ENCODE results near the gene BORCS6. TPM values are rescaled to one million over a fixed set of nuclear protein-coding genes. Genes with fewer than 3 reads are reported as not detected.

Gene BORCS6
- total and polyA plus RNA-seq, 9 of the 15 experiments (the other 6 are each of a cell fraction or from before 2014, with no cell fraction given), result 0.01 to 7.4 (median 2.3) TPM

DNA sequence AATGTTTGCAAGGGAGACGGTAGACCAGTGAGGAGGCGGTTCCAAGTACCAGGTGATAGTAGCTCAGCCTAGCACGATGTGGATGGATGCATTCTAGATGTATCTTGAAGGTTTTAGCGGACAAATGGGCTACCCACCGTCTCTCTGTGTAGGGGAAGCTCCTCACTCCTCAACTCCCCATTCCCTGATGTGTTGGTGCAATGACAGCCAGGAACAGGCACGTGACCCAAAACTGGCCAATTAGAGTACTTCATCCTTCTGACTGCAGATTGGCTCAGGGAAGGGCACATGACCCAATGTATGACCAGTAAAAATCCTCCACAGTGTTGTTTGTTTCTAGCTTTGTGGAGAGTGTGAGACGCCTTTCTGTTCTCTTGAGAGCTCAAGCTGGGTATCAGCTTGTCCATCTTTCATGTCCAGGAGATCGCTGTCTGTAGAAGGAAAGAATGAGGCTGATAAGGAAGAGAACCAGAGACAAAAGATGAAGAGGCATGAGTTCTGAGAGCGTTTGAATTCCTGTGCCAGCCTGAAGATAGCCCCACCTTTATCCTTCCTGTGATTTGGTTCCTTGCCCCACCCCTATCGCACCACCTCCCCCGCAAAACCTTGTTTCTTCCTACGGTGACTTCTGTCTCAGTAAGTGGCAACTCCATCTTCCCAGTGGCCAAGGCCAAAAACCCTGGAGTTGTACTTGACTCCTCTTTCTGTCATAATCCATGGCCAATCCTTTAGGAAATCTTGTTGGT, 2.3 kb upstream of the BORCS6 start (continued):
- peak; percentile 13; the same call in 1 of the 2 replicates for TF ChIP-seq CXXC5 (CRISPR knock-in tag; IDR thresholded peaks at IDR 0.05)
- no peak for TF ChIP-seq ZC3H8 (IDR thresholded peaks at IDR 0.05)
- TF ChIP-seq, protein P1, sequence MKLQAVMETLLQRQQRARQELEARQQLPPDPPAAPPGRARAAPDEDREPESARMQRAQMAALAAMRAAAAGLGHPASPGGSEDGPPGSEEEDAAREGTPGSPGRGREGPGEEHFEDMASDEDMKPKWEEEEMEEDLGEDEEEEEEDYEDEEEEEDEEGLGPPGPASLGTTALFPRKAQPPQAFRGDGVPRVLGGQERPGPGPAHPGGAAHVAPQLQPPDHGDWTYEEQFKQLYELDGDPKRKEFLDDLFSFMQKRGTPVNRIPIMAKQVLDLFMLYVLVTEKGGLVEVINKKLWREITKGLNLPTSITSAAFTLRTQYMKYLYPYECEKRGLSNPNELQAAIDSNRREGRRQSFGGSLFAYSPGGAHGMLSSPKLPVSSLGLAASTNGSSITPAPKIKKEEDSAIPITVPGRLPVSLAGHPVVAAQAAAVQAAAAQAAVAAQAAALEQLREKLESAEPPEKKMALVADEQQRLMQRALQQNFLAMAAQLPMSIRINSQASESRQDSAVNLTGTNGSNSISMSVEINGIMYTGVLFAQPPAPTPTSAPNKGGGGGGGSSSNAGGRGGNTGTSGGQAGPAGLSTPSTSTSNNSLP (IDR thresholded peaks at IDR 0.05; ENCODE audit: borderline replicate concordance, low read depth, low read length), result no peak
- peak; percentile 36; the same call in 1 of the 2 replicates for TF ChIP-seq POLR2AphosphoS5 (IDR thresholded peaks at IDR 0.05; ENCODE audit: control insufficient read depth, insufficient read depth, low read depth, low read length)
- TF ChIP-seq CC2D1A (IDR thresholded peaks at IDR 0.05), result no peak
- no peak for TF ChIP-seq ZNF311 (CRISPR knock-in tag; IDR thresholded peaks at IDR 0.05)
- peak; percentile 44; the same call in 1 of the 2 replicates for TF ChIP-seq ZEB2 (IDR thresholded peaks at IDR 0.05)
- TF ChIP-seq, protein P2, sequence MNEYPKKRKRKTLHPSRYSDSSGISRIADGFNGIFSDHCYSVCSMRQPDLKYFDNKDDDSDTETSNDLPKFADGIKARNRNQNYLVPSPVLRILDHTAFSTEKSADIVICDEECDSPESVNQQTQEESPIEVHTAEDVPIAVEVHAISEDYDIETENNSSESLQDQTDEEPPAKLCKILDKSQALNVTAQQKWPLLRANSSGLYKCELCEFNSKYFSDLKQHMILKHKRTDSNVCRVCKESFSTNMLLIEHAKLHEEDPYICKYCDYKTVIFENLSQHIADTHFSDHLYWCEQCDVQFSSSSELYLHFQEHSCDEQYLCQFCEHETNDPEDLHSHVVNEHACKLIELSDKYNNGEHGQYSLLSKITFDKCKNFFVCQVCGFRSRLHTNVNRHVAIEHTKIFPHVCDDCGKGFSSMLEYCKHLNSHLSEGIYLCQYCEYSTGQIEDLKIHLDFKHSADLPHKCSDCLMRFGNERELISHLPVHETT (CRISPR knock-in tag; conservative IDR thresholded peaks at IDR 0.05 in 1 of 2, IDR thresholded peaks at IDR 0.05 in 1 of 2), result no peak
- TF ChIP-seq, protein P3, sequence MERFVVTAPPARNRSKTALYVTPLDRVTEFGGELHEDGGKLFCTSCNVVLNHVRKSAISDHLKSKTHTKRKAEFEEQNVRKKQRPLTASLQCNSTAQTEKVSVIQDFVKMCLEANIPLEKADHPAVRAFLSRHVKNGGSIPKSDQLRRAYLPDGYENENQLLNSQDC (CRISPR knock-in tag; IDR thresholded peaks at IDR 0.05), result no peak
- TF ChIP-seq PHTF2 (CRISPR knock-in tag; IDR thresholded peaks at IDR 0.05), result no peak
- TF ChIP-seq BHLHE40 (IDR thresholded peaks at IDR 0.05; ENCODE audit: low read length), result peak; percentile 85
- TF ChIP-seq, protein P4, sequence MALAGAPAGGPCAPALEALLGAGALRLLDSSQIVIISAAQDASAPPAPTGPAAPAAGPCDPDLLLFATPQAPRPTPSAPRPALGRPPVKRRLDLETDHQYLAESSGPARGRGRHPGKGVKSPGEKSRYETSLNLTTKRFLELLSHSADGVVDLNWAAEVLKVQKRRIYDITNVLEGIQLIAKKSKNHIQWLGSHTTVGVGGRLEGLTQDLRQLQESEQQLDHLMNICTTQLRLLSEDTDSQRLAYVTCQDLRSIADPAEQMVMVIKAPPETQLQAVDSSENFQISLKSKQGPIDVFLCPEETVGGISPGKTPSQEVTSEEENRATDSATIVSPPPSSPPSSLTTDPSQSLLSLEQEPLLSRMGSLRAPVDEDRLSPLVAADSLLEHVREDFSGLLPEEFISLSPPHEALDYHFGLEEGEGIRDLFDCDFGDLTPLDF (CRISPR knock-in tag; IDR thresholded peaks at IDR 0.05), result no peak
- no peak for TF ChIP-seq ZNF239 (CRISPR knock-in tag; IDR thresholded peaks at IDR 0.05)
- TF ChIP-seq NFYB (IDR thresholded peaks at IDR 0.05; ENCODE audit: extremely low read depth, insufficient read length), result peak; percentile 55
- no peak for TF ChIP-seq U2AF2 (optimal IDR thresholded peaks at IDR 0.05; ENCODE audit: low read depth, low read length)
- TF ChIP-seq TCF7 (IDR thresholded peaks at IDR 0.05; ENCODE audit: borderline replicate concordance), result no peak
- TF ChIP-seq, protein P5, sequence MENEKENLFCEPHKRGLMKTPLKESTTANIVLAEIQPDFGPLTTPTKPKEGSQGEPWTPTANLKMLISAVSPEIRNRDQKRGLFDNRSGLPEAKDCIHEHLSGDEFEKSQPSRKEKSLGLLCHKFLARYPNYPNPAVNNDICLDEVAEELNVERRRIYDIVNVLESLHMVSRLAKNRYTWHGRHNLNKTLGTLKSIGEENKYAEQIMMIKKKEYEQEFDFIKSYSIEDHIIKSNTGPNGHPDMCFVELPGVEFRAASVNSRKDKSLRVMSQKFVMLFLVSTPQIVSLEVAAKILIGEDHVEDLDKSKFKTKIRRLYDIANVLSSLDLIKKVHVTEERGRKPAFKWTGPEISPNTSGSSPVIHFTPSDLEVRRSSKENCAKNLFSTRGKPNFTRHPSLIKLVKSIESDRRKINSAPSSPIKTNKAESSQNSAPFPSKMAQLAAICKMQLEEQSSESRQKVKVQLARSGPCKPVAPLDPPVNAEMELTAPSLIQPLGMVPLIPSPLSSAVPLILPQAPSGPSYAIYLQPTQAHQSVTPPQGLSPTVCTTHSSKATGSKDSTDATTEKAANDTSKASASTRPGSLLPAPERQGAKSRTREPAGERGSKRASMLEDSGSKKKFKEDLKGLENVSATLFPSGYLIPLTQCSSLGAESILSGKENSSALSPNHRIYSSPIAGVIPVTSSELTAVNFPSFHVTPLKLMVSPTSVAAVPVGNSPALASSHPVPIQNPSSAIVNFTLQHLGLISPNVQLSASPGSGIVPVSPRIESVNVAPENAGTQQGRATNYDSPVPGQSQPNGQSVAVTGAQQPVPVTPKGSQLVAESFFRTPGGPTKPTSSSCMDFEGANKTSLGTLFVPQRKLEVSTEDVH (IDR thresholded peaks at IDR 0.05; ENCODE audit: low read depth, partially characterized antibody), result no peak
- peak; percentile 83 for TF ChIP-seq FOS (IDR thresholded peaks at IDR 0.05; ENCODE audit: extremely low read depth, insufficient read length)
- TF ChIP-seq ATF7 (IDR thresholded peaks at IDR 0.05), result peak; percentile 61; the same call in 1 of the 2 replicates
- TF ChIP-seq ILF3 (IDR thresholded peaks at IDR 0.05; ENCODE audit: borderline replicate concordance), result no peak
- TF ChIP-seq CHD1 (IDR thresholded peaks at IDR 0.05; ENCODE audit: low read length), result no peak
- TF ChIP-seq ZNF696 (CRISPR knock-in tag; conservative IDR thresholded peaks at IDR 0.05), result no peak
